Measurements from ENCODE around the gene TAF11L14.
A peak's percentile ranks its signal among the peaks of the same experiment; 100 is the strongest.
"Not testable (repeated sequence)": the region's sequence is repeated elsewhere in the genome, so short reads cannot be mapped to it uniquely, and the experiment has no call there.

Gene TAF11L14

DNA sequence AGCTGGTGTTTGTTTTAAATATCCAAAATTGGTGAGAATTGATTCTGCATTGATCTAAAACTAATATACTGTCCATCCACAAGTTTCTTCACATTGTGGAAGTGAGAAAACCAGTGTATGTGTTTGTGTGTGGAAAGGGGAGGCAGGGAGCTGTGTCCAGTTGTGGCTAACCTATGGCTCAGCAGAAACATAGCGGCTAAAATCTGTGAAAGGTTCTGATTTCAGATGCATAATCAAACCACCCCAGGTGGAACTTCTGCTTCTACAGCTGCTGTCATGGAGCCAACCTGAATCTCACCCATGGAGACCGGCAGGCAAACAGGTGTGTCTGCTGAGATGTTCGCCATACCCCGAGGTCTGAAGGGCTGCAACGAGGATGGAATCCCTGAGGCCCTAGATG lies at the start of gene TAF11L14:
TAF11L14 (plus strand) TSS at position 301 of the 400 bp plus-strand sequence.
- DNase-seq = no peak

DNA sequence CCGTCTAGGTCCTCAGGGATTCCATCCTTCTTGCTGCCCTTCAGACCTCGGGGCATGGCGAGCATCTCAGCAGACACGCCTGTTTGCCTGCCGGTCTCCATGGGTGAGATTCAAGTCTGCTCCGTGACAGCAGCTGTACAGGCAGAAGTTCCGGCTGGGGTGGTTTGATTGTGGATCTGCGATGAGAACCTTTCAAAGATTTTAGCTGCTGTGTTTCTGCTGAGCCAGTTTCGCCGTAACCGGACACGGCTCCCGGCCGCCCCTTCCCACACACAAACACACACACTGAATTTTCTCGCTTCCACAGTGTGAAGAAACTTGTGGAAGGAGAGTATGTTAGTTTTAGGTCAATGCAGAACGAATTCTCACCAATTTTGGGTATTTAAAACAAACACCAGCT lies 48.6 kb upstream of the TAF11L14 start, which contains the start of gene TAF11L7:
TAF11L7 (minus strand) TSS at position 101 of the 400 bp plus-strand sequence.
- not testable (repeated sequence) for DNase-seq

DNA sequence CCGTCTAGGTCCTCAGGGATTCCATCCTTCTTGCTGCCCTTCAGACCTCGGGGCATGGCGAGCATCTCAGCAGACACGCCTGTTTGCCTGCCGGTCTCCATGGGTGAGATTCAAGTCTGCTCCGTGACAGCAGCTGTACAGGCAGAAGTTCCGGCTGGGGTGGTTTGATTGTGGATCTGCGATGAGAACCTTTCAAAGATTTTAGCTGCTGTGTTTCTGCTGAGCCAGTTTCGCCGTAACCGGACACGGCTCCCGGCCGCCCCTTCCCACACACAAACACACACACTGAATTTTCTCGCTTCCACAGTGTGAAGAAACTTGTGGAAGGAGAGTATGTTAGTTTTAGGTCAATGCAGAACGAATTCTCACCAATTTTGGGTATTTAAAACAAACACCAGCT lies 43.4 kb upstream of the TAF11L14 start, which contains the start of gene TAF11L8:
TAF11L8 (minus strand) TSS at position 101 of the 400 bp plus-strand sequence.
- not testable (repeated sequence) for DNase-seq

DNA sequence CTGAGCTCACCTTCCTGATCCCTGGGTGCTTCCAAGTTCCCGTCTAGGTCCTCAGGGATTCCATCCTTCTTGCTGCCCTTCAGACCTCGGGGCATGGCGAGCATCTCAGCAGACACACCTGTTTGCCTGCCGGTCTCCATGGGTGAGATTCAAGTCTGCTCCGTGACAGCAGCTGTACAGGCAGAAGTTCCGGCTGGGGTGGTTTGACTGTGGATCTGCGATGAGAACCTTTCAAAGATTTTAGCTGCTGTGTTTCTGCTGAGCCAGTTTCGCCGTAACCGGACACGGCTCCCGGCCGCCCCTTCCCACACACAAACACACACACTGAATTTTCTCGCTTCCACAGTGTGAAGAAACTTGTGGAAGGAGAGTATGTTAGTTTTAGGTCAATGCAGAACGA lies 40.0 kb upstream of the TAF11L14 start, which contains the start of gene TAF11L9:
TAF11L9 (minus strand) TSS at position 140 of the 400 bp plus-strand sequence.
- DNase-seq = not testable (repeated sequence)

DNA sequence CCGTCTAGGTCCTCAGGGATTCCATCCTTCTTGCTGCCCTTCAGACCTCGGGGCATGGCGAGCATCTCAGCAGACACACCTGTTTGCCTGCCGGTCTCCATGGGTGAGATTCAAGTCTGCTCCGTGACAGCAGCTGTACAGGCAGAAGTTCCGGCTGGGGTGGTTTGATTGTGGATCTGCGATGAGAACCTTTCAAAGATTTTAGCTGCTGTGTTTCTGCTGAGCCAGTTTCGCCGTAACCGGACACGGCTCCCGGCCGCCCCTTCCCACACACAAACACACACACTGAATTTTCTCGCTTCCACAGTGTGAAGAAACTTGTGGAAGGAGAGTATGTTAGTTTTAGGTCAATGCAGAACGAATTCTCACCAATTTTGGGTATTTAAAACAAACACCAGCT lies 36.5 kb upstream of the TAF11L14 start, which contains the start of gene TAF11L10:
TAF11L10 (minus strand) TSS at position 101 of the 400 bp plus-strand sequence.
- DNase-seq = not testable (repeated sequence)

DNA sequence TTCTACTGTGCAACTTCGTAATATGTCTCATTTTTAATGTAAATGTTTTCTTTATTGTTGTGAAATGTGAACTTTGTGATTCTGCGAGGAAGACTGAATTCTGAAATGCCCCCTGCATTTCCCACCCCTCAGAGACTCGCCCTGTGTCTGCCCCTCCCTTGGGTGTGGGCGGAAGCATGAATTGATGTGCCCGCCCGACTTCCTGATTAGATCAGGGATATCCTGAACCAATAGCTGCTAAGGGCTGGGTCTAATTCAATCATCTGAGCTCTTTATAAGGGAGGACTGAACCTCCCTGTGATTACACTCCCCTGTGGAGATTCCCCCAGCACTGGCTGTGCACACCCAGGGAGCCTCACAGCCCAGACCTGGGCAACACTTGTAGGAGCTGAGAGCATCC lies 30.4 kb upstream of the TAF11L14 start, which contains the start of gene TAF11L11:
TAF11L11 (plus strand) TSS at position 304 of the 400 bp plus-strand sequence.
- DNase-seq = not testable (repeated sequence)

DNA sequence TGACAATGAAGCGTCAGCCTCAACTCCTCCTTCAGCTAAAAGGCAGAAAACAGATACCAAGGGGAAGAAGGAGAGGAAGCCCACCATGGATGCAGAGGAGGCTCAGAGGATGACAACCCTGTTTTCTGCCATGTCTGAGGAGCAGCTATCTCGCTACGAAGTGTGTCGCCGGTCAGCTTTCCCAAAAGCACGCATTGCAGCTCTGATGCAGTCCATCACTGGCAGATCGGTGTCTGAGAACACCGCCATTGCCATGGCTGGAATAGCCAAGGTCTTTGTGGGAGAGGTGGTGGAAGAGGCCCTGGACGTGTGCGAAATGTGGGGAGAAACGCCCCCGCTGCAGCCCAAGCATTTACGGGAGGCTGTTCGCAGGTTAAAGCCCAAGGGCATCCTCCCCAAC lies 29.3 kb upstream of the TAF11L14 start:
- DNase-seq = no peak

DNA sequence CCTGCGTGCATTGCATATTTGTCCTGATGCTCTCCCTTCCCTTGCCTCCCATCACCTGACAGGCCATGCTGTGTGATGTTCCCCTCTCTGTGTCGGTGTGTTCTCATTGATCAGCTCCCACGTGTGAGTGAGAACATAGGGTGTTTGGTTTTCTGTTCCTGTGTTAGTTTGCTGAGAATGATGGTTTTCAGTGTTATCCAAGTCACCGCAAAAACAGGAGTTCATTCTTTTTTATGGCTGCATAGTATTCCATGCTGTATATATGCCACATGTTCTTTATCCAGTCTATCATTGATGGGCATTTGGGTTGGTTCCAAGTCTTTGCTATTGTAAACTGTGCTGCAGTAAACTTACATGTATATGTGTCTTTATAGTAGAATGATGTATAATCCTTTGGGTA lies 26.8 kb upstream of the TAF11L14 start:
- DNase-seq = not testable (repeated sequence)

DNA sequence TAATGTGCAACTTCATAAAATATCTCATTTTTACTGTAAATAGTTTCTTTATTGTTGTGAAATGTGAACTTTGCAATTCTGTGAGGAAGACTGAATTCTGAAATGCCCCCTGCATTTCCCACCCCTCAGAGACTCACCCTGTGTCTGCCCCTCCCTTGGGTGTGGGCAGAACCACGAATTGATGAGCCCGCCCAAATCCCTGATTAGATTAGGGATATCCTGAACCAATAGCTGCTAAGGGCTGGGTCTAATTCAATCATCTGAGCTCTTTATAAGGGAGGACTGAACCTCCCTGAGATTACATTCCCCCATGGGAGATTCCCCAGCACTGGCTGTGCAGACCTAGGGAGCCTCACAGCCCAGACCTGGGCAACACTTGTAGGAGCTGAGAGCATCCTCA lies 24.2 kb upstream of the TAF11L14 start, which contains the start of gene TAF11L12:
TAF11L12 (plus strand) TSS at position 301 of the 400 bp plus-strand sequence.
- not testable (repeated sequence) for DNase-seq

DNA sequence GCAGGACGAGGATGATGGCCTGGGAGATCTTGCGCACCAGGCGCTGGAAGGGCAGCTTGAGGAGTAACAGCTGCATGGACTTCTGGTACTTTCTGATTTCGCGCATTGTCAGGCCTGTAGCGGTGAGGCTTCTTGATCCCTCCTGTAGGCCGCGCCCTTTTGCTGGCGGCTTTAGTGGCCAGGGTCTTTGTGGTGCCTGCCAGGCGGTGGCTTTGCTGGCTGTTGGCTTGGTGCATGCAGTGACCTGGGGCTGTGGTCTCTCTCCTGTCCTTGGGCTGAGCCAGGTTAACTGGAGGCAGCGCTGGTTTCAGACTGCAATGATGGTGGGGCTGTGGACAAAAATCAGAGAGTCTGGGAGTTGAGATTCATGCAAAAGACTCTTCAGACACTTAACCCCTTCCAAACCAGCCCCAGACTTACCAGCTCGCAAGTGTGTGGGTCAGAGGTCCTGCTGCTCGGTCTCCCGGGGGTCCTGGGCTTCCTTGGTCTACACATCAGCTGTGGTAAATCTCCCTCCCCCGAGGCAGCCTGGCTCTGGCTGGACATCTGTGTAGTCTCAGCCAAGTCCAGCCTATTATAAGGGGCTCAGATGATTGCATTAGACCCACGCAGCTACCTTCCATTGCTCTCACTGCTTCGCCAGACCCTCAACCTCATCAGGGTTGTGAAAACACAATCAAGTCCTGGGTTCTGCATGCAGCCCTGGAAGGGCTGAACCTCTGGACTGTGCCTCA lies 19.2 kb upstream of the TAF11L14 start:
- DNase-seq = no peak

DNA sequence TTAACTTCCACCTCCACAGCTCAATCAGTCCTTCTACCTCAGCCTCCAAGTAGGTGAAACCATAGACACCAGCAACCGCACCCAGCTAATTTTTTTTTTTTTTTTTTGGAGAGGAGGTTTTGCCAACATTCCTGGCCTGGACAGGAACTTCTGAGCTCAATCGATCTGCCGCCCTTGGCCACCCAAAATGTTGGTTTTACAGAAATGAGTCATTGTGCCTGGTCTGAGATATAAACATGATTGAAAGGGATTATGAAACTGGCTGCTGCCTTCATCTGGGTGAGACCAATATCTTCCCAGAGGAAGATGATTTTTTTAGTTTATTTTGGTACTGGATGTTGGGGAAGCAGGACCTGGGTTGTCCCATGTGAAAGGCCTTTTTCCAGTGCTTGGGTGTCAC lies 14.9 kb upstream of the TAF11L14 start:
- DNase-seq = no peak

DNA sequence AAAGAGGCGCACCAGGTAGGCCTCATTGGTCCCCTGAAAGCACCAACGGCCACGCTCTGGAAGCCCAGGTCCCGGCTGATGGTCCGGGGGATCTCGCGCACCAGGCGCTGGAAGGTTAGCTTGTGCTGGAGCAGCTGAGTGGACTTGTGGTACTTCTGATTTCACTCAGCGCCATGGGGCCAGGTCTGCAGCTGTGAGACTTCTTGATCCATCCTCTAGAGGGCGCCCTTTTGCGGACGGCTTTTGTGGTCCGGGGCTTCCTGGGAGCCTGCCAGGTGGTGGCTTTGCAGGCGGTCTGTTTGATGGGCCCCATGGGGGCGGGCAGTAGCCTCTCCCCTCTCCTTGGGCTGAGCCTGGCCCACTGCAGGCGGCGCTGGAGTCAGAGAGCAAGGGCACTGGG lies 13.6 kb upstream of the TAF11L14 start:
- no peak for DNase-seq

DNA sequence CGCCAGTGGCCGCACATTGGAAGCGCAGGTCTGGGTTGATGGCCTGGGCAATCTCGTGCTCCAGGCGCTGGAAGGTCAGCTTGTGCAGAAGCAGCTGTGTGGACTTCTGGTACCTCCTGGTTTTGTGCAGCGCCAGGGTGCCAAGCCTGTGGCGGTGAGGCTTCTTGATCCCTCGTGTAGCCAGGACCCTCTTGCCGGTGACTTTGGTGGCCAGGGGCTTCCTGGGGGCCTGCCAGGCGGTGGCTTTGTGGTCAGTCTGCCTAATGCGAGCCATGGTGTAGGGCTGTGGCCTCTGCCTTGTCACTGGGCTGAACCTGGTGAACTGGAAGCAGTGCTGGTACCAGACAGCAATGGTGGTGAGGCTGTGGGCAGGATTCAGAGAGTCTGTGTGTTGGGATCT lies 8.6 kb upstream of the TAF11L14 start:
- DNase-seq = no peak

DNA sequence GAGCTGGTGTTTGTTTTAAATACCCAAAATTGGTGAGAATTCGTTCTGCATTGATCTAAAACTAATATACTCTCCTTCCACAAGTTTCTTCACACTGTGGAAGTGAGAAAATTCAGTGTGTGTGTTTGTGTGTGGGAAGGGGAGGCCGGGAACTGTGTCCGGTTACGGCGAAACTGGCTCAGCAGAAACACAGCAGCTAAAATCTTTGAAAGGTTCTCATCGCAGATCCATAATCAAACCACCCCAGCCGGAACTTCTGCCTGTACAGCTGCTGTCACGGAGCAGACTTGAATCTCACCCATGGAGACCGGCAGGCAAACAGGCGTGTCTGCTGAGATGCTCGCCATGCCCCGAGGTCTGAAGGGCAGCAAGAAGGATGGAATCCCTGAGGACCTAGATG lies 2.5 kb upstream of the TAF11L14 start, which contains the start of gene TAF11L13:
TAF11L13 (plus strand) TSS at position 301 of the 400 bp plus-strand sequence.
- DNase-seq = not testable (repeated sequence)

DNA sequence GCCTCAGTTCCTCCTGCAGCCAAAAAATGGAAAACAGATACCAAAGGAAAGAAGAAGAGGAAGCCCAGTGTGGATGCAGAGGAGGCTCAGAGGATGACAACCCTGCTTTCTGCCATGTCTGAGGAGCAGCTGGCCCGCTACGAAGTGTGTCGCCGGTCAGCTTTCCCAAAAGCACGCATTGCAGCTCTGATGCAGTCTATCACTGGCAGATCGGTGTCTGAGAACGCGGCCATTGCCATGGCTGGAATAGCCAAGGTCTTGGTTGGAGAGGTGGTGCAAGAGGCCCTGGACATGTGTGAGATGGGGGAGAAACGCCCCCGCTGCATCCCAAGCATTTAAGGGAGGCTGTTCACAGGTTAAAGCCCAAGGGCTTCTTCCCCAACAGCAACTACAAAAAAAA lies 15.0 kb downstream of the TAF11L14 start:
- DNase-seq = not testable (repeated sequence)

DNA sequence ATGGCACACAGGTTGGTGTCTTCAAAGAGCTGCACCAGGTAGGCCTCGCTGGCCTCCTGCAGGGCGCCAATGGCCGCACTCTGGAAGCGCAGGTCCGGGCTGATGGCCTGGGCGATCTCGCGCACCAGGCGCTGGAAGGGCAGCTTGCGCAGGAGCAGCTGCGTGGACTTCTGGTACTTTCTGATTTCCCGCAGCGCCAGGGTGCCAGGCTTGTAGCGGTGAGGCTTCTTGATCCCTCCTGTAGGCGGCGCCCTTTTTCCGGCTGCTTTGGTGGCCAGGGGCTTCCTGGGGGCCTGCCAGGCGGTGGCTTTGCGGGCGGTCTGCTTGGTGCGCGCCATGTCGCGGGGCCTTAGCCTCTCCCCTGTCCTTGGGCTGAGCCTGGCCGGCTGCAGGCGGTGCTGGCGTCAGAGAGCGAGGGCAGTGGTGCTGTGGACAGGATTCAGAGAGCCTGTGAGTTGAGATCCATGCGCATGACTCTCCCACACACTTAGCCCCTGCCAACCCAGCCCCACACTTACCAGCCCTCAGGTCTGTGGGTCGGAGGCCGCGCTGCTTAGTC lies 21.0 kb downstream of the TAF11L14 start:
- DNase-seq = not testable (repeated sequence)

DNA sequence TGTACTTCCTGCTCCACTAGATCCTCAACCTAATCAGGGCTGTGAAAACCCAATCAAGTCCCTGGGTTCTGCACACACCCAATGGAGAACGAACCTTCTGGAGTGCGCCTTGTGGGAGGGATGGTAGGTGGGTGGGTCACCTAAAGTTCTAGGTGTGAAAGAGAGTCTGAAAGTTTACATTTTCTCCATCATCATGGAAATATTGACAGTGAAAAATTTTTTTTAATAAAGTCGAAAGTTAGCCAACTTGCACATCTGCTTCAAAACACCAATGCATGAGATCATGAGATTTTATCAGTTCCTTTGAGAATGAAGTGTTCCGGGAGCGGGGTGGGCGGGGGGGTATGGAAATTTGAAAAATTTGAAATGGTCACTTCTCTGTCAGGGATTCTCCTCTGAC lies 21.7 kb downstream of the TAF11L14 start:
- no peak for DNase-seq

DNA sequence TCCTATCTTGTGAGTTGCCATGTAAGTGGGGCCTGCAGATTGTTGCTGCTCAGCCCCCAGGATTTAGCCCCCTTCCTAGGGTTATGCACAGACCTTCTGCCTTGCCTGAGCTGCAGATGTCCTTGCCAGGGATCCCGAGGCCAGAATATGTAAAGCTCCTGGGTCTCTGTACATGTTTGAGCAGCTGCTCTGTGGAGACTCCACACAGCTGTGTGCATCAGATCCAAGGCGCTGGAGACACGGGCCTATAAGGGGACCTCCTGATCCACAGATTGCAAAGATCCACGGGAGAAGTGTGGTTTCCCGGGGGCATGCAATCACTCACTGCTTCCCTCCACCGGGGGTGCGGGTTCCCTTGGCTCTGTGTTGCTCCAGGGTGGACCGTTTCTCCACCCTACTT lies 28.9 kb downstream of the TAF11L14 start:
- DNase-seq = no peak

DNA sequence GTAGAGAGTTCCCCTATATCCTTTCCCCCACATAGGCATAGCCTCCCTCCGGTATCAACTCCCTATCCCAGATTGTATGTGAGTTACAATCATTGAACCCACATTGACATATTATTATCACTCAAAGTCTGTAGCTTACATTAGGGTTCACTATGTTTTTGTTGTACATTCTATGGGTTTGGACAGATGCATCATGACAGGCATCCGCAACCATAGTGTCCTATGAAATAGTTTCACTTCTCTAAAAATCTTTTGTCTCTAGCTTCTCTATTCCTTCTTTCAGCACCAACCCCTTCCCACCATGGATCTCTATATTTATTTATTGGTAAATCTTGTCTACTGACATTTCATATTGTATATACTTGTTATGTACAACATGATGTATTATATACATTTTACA lies 31.6 kb downstream of the TAF11L14 start:
- DNase-seq = no peak

DNA sequence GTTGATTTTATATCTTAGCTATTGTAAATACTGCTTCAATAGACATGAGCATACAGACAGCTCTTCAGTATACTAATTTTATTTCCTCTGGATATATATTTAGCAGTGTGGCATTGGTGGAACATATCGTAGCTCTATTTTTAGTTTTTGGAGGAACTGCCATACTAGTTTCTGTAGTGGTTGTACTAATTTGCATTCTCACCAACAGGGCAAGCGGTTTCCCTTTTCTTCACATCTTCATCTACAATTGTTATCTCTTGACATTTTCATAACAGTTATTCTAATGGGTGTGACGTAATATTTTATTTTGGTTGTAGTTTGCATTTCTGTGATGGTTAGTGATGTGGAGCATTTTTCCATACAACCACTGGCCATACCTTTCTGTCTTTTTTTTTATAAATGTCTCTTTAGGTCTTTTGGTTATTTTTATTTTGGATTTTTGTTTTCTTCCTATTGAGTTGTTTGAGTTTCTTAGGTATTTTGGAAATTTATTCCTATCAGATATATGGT lies 32.5 kb downstream of the TAF11L14 start:
- DNase-seq = no peak

DNA sequence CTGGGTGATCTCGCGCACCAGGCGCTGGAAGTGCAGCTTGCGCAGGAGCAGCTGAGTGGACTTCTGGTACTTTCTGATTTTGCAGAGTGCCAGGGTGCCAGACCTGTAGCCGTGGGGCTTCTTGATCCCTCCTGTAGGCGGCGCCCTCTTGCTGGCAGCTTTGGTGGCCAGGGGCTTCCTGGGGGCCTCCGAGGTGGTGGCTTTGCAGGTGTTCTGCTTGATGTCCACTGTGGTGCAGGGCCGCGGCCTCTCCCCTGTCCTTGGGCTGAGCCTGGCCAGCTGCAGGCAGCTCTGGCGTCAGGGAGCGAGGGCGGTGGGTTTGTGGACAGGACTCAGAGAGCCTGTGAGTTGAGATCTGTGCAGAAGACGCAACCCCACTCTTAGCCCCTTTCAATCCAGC lies 36.1 kb downstream of the TAF11L14 start:
- DNase-seq = peak in 1 of 58 donors; percentile 4

DNA sequence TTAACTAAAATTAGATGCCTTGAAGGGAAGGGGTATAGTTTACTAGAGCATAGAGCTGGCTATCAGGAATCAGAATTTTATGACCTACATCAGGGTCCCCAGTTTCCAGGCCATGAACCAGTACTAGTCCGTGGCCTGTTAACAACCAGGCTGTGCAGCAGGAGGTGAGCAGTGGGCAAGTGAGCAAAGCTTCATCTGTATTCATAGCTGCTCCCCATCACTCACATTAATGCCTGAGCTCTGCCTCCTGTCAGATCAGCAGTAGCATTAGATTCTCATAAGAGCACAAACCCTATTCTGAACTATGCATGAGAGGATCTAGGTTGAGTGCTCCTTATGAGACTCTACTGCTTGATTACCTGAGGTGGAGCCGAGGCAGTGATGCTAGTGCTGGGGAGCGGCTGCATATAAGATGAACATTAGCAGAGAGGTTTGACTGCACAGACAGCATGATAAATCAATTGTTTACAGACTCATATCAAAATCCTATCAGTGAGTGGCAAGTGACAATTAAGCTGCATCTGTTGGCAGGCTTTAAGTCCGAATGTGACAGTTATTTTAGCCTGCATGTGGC lies 44.6 kb downstream of the TAF11L14 start:
- DNase-seq = no peak

Data from anterior cingulate cortex (tissue), 58 donors.